GM12892 (cell line): ENCODE results near the gene GJB3.
"Not testable (repeated sequence)": the region's sequence is repeated elsewhere in the genome, so short reads cannot be mapped to it uniquely, and the experiment has no call there.

ENCODE experiments used
- DNase-seq: peaks from one replicate; pipeline ENCODE4 v3.0.0; 2011; ENCODE audit not compliant: insufficient read length
- FAIRE-seq: peaks from 2 replicates; lab custom pipeline; 2011; peaks lifted over from hg19 to GRCh38; lab: Jason Lieb, UNC
- POLR2A ChIP-seq: IDR thresholded peaks from 2 replicates; pipeline ENCODE4 v1.6.1; 2011; ENCODE audit warnings: low read depth, low read length, control low read depth
- POLR2AphosphoS5 ChIP-seq: IDR thresholded peaks from 2 replicates; pipeline ENCODE4 v1.6.1; 2011; ENCODE audit warnings: low read depth, low read length, control low read depth
- TAF1 ChIP-seq: IDR thresholded peaks from 2 replicates; pipeline ENCODE4 v1.6.1; 2011; ENCODE audit warnings: low read depth, mild to moderate bottlenecking, control low read depth, low read length, borderline replicate concordance

Gene GJB3

DNA sequence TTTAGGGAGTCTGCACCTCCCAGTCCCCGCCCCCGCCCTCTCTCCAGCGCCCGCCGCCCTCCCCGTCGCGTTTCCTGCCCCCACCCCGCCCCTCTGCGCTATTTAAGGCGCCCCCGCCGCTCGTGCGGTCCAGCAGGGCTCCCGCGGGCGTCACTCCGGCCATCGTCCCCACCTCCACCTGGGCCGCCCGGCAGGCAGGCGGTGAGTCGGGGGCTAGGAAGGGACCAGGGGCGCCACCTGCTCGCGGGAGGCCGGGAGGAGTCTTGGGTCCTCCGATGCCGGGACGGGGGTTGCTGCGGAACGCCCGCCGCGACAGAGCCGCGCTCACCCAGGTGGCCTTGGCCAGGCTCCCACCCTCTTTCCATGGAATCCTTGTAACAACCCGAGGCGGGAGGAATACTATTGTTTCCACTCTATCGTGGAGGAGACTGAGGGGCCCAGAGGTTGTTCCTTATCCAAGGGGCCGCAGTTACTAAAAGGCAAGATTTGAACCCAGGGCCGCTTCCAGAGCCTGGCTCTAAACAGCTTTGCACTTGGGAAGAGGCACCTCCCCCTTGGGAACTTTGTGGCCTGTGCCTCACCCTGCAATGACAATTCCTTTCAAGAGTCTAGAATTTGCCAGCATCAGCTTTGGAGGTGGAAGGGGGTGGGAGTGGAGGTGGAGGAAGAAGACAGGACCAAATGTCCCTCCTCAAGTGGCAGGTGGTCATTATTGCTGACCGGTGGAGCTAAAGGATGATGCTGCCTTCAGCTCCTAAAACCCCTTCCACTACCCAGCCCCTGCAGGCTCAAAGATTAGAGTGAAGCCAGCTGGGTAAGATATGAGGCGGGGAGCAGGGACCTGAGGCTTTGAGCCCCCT lies 12.1 kb downstream of the GJB3 start, which contains the start of gene GJA4:
TSS of gene GJA4 (plus strand) at position 132 of the 860 bp plus-strand sequence. CDS start 1,215 bp downstream, outside the sequence.
- TF ChIP-seq POLR2A: no peak
- FAIRE-seq (no peak), DNase-seq (no peak)

DNA sequence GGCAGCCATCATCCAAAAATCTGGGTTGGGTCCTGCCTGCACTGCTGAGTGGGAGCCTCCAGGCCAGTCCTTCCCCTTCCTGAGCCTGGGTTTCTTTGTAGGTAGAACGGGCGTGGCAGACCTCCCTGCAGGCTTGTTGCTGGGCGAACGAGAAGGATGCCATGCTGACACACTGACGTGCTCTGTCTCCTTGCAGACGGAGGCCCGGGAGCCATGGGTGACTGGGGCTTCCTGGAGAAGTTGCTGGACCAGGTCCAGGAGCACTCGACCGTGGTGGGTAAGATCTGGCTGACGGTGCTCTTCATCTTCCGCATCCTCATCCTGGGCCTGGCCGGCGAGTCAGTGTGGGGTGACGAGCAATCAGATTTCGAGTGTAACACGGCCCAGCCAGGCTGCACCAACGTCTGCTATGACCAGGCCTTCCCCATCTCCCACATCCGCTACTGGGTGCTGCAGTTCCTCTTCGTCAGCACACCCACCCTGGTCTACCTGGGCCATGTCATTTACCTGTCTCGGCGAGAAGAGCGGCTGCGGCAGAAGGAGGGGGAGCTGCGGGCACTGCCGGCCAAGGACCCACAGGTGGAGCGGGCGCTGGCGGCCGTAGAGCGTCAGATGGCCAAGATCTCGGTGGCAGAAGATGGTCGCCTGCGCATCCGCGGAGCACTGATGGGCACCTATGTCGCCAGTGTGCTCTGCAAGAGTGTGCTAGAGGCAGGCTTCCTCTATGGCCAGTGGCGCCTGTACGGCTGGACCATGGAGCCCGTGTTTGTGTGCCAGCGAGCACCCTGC lies 13.2 kb downstream of the GJB3 start:
- no peak for FAIRE-seq
- no peak for DNase-seq
- no peak for TF ChIP-seq TAF1
- TF ChIP-seq POLR2A: no peak
- TF ChIP-seq POLR2AphosphoS5: no peak

DNA sequence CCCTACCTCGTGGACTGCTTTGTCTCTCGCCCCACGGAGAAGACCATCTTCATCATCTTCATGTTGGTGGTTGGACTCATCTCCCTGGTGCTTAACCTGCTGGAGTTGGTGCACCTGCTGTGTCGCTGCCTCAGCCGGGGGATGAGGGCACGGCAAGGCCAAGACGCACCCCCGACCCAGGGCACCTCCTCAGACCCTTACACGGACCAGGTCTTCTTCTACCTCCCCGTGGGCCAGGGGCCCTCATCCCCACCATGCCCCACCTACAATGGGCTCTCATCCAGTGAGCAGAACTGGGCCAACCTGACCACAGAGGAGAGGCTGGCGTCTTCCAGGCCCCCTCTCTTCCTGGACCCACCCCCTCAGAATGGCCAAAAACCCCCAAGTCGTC lies 13.8 kb downstream of the GJB3 start:
- no peak for FAIRE-seq
- TF ChIP-seq POLR2A (no peak), POLR2AphosphoS5 (no peak), TAF1 (no peak)
- no peak for DNase-seq

DNA sequence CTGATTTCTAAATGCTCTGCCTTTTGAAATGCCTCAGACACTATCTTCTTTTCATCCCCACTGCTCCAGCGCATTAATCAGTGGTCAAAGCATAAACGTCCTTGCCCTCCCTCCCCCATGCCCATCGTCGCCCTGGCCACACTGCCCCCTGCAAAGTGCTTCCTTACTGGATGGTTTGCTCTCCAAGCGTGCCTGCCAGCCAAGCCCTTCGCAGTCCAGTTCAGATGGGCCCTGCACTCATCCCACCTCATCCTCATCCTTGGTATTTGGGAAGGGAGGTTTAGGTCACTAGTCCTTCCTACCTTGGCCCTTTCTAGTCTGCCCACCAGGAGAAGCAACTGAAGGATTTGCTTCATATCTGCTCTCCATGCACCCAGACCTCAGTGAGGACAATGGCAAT lies 14.9 kb downstream of the GJB3 start:
- no peak for DNase-seq
- TF ChIP-seq TAF1 (no peak), POLR2AphosphoS5 (no peak), POLR2A (no peak)

DNA sequence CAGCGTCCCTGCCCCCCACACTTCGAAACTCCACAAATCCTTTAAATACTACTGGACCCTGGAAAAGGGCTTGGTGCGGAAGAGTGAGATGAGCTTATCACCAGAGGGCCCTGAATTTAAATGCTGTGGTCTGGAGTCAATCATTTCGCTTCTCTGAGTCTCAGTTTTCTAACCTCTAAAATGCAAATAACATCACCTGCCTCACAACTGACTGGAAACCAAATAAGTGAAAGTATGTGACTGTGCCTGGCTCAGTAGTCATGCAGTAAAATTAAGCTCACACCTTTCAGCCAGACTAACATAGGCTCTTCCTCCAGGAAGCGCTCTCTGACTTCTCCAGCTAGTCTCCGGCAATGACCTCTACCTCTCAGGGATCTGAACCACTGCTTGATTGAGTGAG lies 16.0 kb downstream of the GJB3 start:
- TF ChIP-seq POLR2AphosphoS5 (no peak), TAF1 (no peak), POLR2A (no peak)
- peak; percentile 48 for FAIRE-seq
- DNase-seq: no peak

More for the DNA sequence above, 14.9 kb downstream of the GJB3 start:
- FAIRE-seq: no peak

DNA sequence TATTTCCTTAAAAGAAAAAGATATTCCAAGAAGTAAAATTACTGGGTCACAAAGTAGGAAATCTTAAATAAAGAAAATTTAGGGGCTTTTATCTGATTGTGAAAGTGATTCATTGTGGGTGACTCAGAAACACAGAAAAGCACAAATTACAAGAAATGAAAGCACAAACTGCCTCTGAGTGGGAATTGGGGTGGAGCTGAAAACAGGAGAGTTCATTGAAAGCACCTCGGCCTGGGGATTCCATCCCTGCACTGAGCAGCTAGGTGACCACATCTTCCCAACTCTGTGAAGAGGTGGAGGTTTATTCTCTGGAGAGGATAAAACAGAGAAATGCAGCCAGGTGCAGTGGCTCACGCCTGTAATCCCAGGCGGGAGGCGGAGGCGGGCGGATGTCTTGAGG lies 19.2 kb downstream of the GJB3 start:
- DNase-seq (no peak), FAIRE-seq (no peak)
- no peak for TF ChIP-seq TAF1
- TF ChIP-seq POLR2A: no peak
- TF ChIP-seq POLR2AphosphoS5: no peak

DNA sequence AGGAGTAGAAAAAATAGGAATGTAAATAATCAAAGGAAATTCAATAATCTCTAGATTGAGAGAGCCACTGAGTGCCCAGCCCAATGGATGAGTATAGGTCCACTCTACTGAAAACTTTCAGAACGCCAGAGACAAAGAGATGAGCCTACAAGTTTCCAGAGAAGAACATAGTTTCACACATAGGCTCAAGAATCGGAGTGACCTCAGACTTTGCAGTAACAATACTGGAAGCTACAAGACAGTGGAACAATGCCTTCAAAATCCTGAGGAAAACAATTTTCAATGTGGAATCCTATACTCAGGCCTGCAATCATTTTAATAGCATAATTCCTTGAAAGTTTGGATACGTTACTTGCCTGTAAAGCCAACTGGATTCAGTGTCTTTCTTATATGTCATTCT lies 22.8 kb downstream of the GJB3 start:
- FAIRE-seq: no peak
- DNase-seq: no peak
- TF ChIP-seq POLR2AphosphoS5 (no peak), TAF1 (no peak), POLR2A (no peak)

DNA sequence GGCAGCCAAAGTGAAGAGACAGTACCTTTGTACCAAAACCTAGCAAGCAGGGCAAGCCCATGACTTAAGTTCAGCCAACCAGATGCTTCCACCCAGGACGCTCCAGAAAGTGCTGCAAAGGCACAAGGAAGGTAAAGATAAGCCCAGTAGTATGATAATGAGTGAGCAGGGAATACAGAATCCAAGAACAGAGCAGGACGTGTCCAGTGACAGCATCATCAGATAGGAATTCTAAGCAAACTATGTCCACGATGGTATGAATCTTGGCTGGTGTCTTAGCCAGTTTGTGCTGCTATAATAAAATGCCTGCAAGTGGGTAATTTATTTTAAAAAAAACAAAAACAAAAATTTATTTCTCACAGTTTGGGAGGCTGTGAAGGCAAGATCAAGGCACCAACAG lies 25.4 kb downstream of the GJB3 start:
- FAIRE-seq (no peak), DNase-seq (no peak)
- TF ChIP-seq POLR2AphosphoS5 (no peak), TAF1 (no peak), POLR2A (no peak)

DNA sequence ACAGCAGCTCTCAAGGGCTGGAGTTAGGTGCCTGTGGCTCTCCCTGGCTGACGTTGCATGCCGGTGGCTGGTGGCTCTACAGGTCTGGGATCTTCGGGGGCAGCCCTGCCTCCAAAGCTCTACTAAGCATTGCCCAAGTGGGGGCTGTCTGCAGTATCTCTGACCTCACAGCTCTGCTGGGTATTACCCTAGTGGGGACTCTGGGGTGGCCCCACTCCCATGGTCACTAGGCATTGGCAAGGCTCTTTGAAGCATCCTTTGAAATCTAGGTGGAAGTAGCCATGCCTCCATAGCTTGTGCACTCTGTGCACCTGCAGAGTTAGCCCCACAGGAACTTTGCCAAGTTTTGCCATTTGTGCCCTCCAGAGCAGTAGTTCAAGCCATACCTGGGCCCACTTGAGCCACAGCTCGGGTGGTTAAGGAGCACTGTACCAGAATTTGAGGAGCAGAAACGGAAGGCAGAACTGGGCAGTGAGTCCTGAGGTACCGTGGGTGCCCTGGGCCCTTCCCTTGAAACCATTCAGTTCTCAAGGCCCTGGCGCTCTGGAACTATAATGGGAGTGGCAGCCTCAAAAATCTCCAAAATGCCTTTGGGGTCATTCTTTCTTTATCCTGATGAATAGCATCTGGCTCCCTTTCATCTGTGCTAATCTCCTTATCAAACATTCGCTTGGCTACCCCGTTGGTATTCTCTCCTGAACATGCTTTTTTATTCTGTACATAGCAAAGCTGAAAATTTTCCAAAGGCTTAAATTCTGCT lies 27.2 kb downstream of the GJB3 start:
- TF ChIP-seq POLR2AphosphoS5 (no peak), POLR2A (no peak), TAF1 (no peak)
- no peak for FAIRE-seq

DNA sequence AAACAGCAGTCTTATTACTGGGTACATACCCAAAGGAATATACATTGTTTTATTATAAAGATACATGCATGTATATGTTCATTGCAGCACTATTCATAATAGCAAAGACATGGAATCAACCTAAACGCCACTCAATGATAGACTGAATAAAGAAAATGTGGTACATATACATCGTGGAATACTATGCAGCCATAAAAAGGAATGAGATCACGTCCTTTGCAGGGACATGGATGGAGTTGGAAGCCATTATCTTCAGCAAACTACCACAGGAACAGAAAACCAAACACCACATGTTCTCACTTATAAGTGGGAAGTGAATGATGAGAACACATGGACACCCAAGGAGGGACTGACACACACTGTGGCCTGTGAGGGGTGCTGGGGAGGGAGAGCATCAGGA lies 29.8 kb downstream of the GJB3 start:
- not testable (repeated sequence) for FAIRE-seq, DNase-seq

More for the DNA sequence above, 27.2 kb downstream of the GJB3 start:
- no peak for DNase-seq

DNA sequence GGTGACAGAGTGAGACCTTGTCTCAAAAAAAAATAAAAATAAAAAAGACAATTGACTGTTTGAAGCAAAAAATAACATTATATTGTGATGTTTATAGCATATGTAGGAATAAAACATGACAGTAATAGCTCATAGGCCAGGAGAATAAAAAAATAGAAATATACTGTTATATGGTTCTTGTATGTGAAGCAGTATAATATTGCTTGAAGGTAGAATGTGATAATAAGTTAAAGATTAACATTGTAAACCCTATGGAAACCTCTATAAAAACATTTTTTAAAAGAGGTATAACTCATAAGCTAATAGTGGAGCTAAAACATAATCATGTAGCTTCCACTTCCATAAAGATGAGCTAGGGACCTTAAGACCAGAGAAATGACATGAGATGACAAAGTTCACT lies 35.3 kb downstream of the GJB3 start:
- TF ChIP-seq TAF1 (no peak), POLR2A (no peak), POLR2AphosphoS5 (no peak)
- no peak for FAIRE-seq
- no peak for DNase-seq

DNA sequence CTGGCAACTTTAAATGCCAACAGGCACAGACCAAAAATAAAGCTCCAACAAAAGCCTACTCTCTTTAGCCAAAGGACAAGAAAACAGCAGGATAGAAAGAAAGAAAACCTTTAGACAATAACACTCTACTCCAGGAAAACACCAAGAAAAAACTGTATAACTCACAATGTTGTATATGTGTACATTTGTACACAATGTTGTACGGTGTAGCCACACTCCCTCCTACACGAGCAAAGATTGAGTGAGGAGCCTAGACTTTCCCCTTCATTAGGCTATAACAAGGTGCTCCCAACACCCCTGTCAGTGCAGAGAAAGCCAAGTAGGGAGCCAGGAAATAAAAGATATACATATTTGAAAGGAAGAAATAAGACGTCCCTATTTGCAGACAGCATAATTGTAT lies 35.8 kb downstream of the GJB3 start:
- TF ChIP-seq POLR2AphosphoS5 (no peak), POLR2A (no peak), TAF1 (no peak)
- FAIRE-seq (no peak), DNase-seq (no peak)

DNA sequence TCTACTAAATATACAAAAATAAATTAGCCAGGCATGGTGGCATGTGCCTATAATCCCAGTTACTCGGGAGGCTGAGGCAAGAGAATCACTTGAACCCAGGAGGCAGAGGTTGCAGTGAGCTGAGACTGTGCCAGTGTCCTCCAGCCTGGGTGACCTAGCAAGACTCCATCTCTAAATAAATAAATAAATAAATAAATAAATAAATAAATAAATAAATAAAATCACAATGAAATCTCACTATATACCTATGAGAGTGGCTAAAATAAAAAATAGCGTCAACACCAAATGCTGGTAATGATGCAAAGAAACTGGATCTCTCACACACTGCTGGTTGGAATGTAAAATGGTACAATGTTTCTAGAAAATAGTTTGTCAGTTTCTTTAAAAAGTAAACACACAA lies 37.8 kb downstream of the GJB3 start:
- DNase-seq, FAIRE-seq: not testable (repeated sequence)
